Liver (tissue), 3 donors: Measurements from ENCODE around the gene IL25.

Experiments
- CTCF ChIP-seq: fragments of 150-350 bp; IDR thresholded peaks from 2 replicates; pipeline ENCODE4 v1.5.1; 2017; ENCODE audit warnings: improper control_type of control experiment, low read depth, low read length; ENCODE audit not compliant: missing input control
- EGR1 ChIP-seq, 2 donors: IDR thresholded peaks; 2 replicates each; pipeline ENCODE4 v1.6.1; 2016 to 2018; ENCODE audit warnings: antibody characterized with exemption in 2 of 2, low read depth in 2 of 2
- FOXA1 ChIP-seq: IDR thresholded peaks from 2 replicates; pipeline ENCODE4 v1.6.1; 2016; ENCODE audit warnings: antibody characterized with exemption
- donor health status: healthy.
- donor health status: healthy.

- no peak for TF ChIP-seq CTCF
- no peak for TF ChIP-seq EGR1 (IDR thresholded peaks at IDR 0.05; ENCODE audit: low read depth in 2 of 2)
- no peak for TF ChIP-seq FOXA1
These were observed 13.4 kb upstream of the IL25 start for GRCh38 chr14:23359167-23359626.
